Measurements from ENCODE around the gene TBC1D22A.
A peak's percentile ranks its signal among the peaks of the same experiment; 100 is the strongest.

TBC1D22A gene

GRCh38 chr22:47200273-47201051 lies 438.0 kb downstream of the TBC1D22A start:
- Histone ChIP-seq H3K4me3 (no peak overlapping the region), H3K27ac (no peak overlapping the region)
- no peak for TF ChIP-seq CTCF (IDR thresholded peaks at IDR 0.05)
- DNase-seq (ENCODE audit: low spot score): peak; percentile 64

GRCh38 chr22:47201186-47201995 lies 438.9 kb downstream of the TBC1D22A start:
- Histone ChIP-seq H3K4me3 (no peak overlapping the region), H3K27ac (no peak overlapping the region)
- no peak for TF ChIP-seq CTCF (IDR thresholded peaks at IDR 0.05)
- DNase-seq (ENCODE audit: low spot score): peak; percentile 53

GRCh38 chr22:47201996-47202818 lies 439.8 kb downstream of the TBC1D22A start:
- no peak for TF ChIP-seq CTCF (IDR thresholded peaks at IDR 0.05)
- peak; percentile 63 for DNase-seq (ENCODE audit: low spot score)
- H3K27ac ChIP-seq: no peak overlapping the region
- H3K4me3 ChIP-seq: no peak overlapping the region

GRCh38 chr22:47202819-47203553 lies 440.5 kb downstream of the TBC1D22A start:
- no peak for TF ChIP-seq CTCF (IDR thresholded peaks at IDR 0.05)
- H3K4me3 ChIP-seq: no peak overlapping the region
- no peak overlapping the region for H3K27ac ChIP-seq
- no peak for DNase-seq (ENCODE audit: low spot score)

GRCh38 chr22:47203554-47203991 lies 441.1 kb downstream of the TBC1D22A start:
- no peak overlapping the region for H3K27ac ChIP-seq
- no peak overlapping the region for H3K4me3 ChIP-seq
- DNase-seq (ENCODE audit: low spot score): peak; percentile 33
- no peak for TF ChIP-seq CTCF (IDR thresholded peaks at IDR 0.05)
